ENCODE results near the gene LZIC.
A peak's percentile ranks its signal among the peaks of the same experiment; 100 is the strongest.

LZIC gene

GRCh38 chr1:9910423-9911178 lies 32.6 kb downstream of the LZIC start:
- peak; percentile 100 for DNase-seq (ENCODE audit: low read depth)

GRCh38 chr1:9910076-9910422 lies 33.1 kb downstream of the LZIC start, which contains the start of gene CTNNBIP1:
Gene CTNNBIP1 (minus strand): TSS chr1:9910269. CDS start chr1:9872064, 38,205 bp downstream.
- no peak for DNase-seq (ENCODE audit: low read depth)

- no peak for DNase-seq (ENCODE audit: low read depth)
Observed at GRCh38 chr1:9909234-9910046, 33.8 kb downstream of the LZIC start.

- no peak for DNase-seq (ENCODE audit: low read depth)
Observed at GRCh38 chr1:9908871-9909233, 34.3 kb downstream of the LZIC start.

GRCh38 chr1:9907441-9907840 lies 35.8 kb downstream of the LZIC start:
- DNase-seq (ENCODE audit: low read depth) = no peak

GRCh38 chr1:9906466-9906865 lies 36.7 kb downstream of the LZIC start:
- no peak for DNase-seq (ENCODE audit: low read depth)

GRCh38 chr1:9905010-9905409 lies 38.2 kb downstream of the LZIC start:
- no peak for DNase-seq (ENCODE audit: low read depth)

- DNase-seq (ENCODE audit: low read depth) = no peak
Observed at GRCh38 chr1:9904596-9904995, 38.6 kb downstream of the LZIC start.

GRCh38 chr1:9903801-9904527 lies 39.2 kb downstream of the LZIC start:
- DNase-seq (ENCODE audit: low read depth) = no peak

GRCh38 chr1:9902060-9902452 lies 41.1 kb downstream of the LZIC start:
- no peak for DNase-seq (ENCODE audit: low read depth)

- no peak for DNase-seq (ENCODE audit: low read depth)
Observed at GRCh38 chr1:9901148-9902059, 41.8 kb downstream of the LZIC start.

- DNase-seq (ENCODE audit: low read depth) = no peak
Observed at GRCh38 chr1:9900142-9901043, 42.8 kb downstream of the LZIC start.

- no peak for DNase-seq (ENCODE audit: low read depth)
Observed at GRCh38 chr1:9894115-9894514, 49.1 kb downstream of the LZIC start.

- no peak for DNase-seq (ENCODE audit: low read depth)
Observed at GRCh38 chr1:9892563-9893528, 50.3 kb downstream of the LZIC start.

- no peak for DNase-seq (ENCODE audit: low read depth)
Observed at GRCh38 chr1:9891207-9891606, 52.0 kb downstream of the LZIC start.

GRCh38 chr1:9890224-9890731 lies 52.9 kb downstream of the LZIC start:
- no peak for DNase-seq (ENCODE audit: low read depth)

GRCh38 chr1:9889411-9889810 lies 53.8 kb downstream of the LZIC start:
- DNase-seq (ENCODE audit: low read depth) = no peak

GRCh38 chr1:9888886-9889285 lies 54.3 kb downstream of the LZIC start:
- DNase-seq (ENCODE audit: low read depth) = no peak

GRCh38 chr1:9887070-9887469 lies 56.1 kb downstream of the LZIC start:
- DNase-seq (ENCODE audit: low read depth) = no peak

Data from stimulated activated CD8-positive, alpha-beta memory T cell treated with anti-CD3 and anti-CD28 coated beads, Interleukin-15, amount 100 ng/mL, for 1 hour (primary cell).